Adrenal gland (tissue), 12 donors: ENCODE results near the gene CD101. TPM values are rescaled to one million over a fixed set of nuclear protein-coding genes. Genes with fewer than 3 reads are reported as not detected.

ENCODE experiments used
- DNase-seq, 7 donors: peaks; one replicate each; pipeline ENCODE4 v3.0.0-alpha.2; 2019 to 2020
- H3K27ac ChIP-seq, 5 donors: fragments of 200-600 bp; sonication (generic) in 4 of 5; 1 replicate in 3 of 5; 2 replicates in 2 of 5; pipeline versions ENCODE4 v1.5.1 to v1.8.0; 2016 to 2020; ENCODE audit warnings: mild to moderate bottlenecking in 1 of 5
- H3K27me3 ChIP-seq: fragments of 200-600 bp; 2 replicates; pipeline ENCODE4 v1.8.0; 2021
- H3K36me3 ChIP-seq, 2 donors: fragments of 200-600 bp; replicated peaks in 1 of 2; 1 replicate in 1 of 2; 2 replicates in 1 of 2; pipeline versions ENCODE4 v1.5.1 to v1.8.0; 2018 to 2022
- H3K4me1 ChIP-seq, 2 donors: fragments of 200-600 bp; replicated peaks in 1 of 2; 1 replicate in 1 of 2; 2 replicates in 1 of 2; pipeline versions ENCODE4 v1.5.1 to v1.8.0; 2018 to 2021
- H3K4me3 ChIP-seq, 4 donors: fragments of 200-600 bp; sonication (generic) in 3 of 4; one replicate each; pipeline ENCODE4 v1.5.1; 2016 to 2018
- H3K9me3 ChIP-seq, 3 donors: fragments of 200-600 bp; sonication (generic) in 1 of 3; replicated peaks in 1 of 3; 1 replicate in 2 of 3; 2 replicates in 1 of 3; pipeline versions ENCODE4 v1.5.1 to v1.8.0; 2016 to 2021
- POLR2A ChIP-seq, 2 donors: fragments of 450-650 bp; IDR thresholded peaks; one replicate each; pipeline ENCODE4 v1.6.1; 2017; ENCODE audit warnings: antibody characterized with exemption in 2 of 2, mild to moderate bottlenecking in 2 of 2, moderate library complexity in 1 of 2
- WGBS, 4 donors: extraction: QIAGEN DNeasy Blood & Tissue Kit in 2 of 4; methylation state at CpG; one replicate each; pipeline versions ENCODE4 v1.1.5 to v1.1.7; 2013 to 2017; 5-methylcytosine and 5-hydroxymethylcytosine counted together
- intact Hi-C, 2 donors: fragments of 100-400 bp; cut with DNase I; formaldehyde crosslinking; loops; one replicate each; pipeline versions ENCODE4 v1.14.1 to v1.15.0; 2022 to 2023
- polyA plus RNA-seq, 3 donors: library from polyadenylated mRNA; stranded (reverse); fragments of 200-250 nt in 2 of 3; fragments of 350-450 nt in 1 of 3; fragmentation: Illumina TruSeq in 1 of 3; extraction: RNeasy Lipid Tissue Mini Kit (QIAGEN cat#74804) in 1 of 3; gene quantifications; one replicate each; pipeline ENCODE4 v1.2.3, GENCODE V29; 2013 to 2014
- total RNA-seq, 9 donors: library from RNA; depleted of rRNA in 4 of 9; stranded (reverse); fragments of >200 nt in 4 of 9; fragments of 120-200 nt in 1 of 9; fragmentation: NEBNext Ultra II Directional in 1 of 9; extraction: Animal tissue kit (Norgen Biotek cat#: 25700) in 1 of 9; gene quantifications; one replicate each; pipeline versions ENCODE4 v1.1.0 to v1.2.4, GENCODE V29; 2013 to 2023
- TF ChIP-seq, protein P1 (sequence below), 6 experiments: fragments of 450-650 bp in 4 of 6; fragments of 200-600 bp in 2 of 6; sonication (generic) in 1 of 6; IDR thresholded peaks; 1 replicate in 5 of 6; 2 replicates in 1 of 6; pipeline versions ENCODE4 v1.5.1 to v1.8.0; 2016 to 2021; ENCODE audit warnings: antibody characterized with exemption in 6 of 6, mild to moderate bottlenecking in 2 of 6, moderate library complexity in 1 of 6
- donor health status: healthy with polysubstance abuse.
- donor health status: Bipolar disorder and iron deficiency.
- donor health status: DM: yes; HTN: yes; CAD: no.
- donor health status: DM: no; HTN: no; CAD: no.
- donor health status: DM: no; HTN: no; CAD: no.
- donor health status: DM: yes; HTN: yes; CAD: no.

Gene CD101
- total and polyA plus RNA-seq, 12 donors = 0.47 to 7.5 (median 1.8) TPM

DNA sequence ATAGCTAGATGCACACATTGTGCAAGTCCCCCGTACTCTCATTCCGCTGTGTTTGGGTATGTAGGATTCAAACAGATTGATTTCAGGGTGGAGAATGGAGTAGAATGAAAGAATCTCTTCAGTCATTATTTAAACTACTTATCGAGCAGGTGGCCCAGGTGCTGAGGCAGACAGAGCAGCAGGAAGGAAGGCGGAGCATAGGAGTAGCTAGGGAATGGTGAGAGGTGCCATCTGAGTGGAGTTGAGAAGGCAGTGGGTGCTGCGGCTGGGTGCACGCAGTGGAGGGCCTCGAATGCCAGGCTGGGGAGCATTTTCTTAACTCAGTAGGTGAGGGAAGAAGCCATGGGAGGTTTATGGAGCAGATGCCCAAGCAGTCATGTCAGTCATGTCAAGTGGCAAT is 45.2 kb upstream of the CD101 start:
- H3K4me1 ChIP-seq = peaks cover 9 to 22% of the 10 kb centered on the region in 2 donors
- H3K4me3 ChIP-seq = no peak overlapping the region
- DNase-seq = no peak
- TF ChIP-seq, protein P1, sequence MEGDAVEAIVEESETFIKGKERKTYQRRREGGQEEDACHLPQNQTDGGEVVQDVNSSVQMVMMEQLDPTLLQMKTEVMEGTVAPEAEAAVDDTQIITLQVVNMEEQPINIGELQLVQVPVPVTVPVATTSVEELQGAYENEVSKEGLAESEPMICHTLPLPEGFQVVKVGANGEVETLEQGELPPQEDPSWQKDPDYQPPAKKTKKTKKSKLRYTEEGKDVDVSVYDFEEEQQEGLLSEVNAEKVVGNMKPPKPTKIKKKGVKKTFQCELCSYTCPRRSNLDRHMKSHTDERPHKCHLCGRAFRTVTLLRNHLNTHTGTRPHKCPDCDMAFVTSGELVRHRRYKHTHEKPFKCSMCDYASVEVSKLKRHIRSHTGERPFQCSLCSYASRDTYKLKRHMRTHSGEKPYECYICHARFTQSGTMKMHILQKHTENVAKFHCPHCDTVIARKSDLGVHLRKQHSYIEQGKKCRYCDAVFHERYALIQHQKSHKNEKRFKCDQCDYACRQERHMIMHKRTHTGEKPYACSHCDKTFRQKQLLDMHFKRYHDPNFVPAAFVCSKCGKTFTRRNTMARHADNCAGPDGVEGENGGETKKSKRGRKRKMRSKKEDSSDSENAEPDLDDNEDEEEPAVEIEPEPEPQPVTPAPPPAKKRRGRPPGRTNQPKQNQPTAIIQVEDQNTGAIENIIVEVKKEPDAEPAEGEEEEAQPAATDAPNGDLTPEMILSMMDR (IDR thresholded peaks at IDR 0.05) = no peak
- TF ChIP-seq POLR2A (IDR thresholded peaks at IDR 0.05) = no peak
- H3K36me3 ChIP-seq = peaks cover 0 to 3% of the 10 kb centered on the region in 2 donors
- 97 to 98% (median 97%) methylated on average over 7 of the region's 7 CpGs for WGBS, 4 donors
- intact Hi-C loops = no loop called here
- no peaks in the 10 kb centered on the region for H3K27me3 ChIP-seq
- H3K27ac ChIP-seq = no peak overlapping the region
- H3K9me3 ChIP-seq = no peaks in the 10 kb centered on the region

DNA sequence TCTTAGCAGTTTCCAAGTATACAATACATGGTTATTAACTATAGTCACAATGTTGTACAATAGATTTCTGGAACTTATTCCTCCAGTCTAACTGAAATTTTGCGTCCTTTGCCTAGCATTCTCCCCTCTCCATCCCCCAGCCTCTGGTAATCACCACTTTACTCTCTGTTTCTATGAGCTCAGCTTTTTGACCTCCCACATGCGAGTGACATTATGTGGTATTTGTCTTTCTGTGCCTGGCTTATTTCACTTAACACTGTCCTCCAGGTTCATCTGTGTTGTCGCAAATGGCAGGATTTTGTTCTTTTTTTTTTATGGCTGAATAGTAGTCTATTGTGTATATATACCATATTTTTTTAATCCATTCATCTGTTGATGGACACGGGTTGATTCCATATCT is 43.9 kb upstream of the CD101 start:
- intact Hi-C loops = no loop called here
- no peak for DNase-seq
- no peak for TF ChIP-seq POLR2A (IDR thresholded peaks at IDR 0.05)
- TF ChIP-seq, protein P1 (IDR thresholded peaks at IDR 0.05) = no peak
- H3K27ac ChIP-seq = no peak overlapping the region
- no peaks in the 10 kb centered on the region for H3K9me3 ChIP-seq
- H3K4me3 ChIP-seq = no peak overlapping the region
- H3K36me3 ChIP-seq = peaks cover 0 to 5% of the 10 kb centered on the region in 2 donors
- WGBS, 4 donors = 91 to 96% (median 93%) methylated on average over 4 of the region's 4 CpGs
- no peaks in the 10 kb centered on the region for H3K27me3 ChIP-seq
- H3K4me1 ChIP-seq = peaks cover 9 to 16% of the 10 kb centered on the region in 2 donors

DNA sequence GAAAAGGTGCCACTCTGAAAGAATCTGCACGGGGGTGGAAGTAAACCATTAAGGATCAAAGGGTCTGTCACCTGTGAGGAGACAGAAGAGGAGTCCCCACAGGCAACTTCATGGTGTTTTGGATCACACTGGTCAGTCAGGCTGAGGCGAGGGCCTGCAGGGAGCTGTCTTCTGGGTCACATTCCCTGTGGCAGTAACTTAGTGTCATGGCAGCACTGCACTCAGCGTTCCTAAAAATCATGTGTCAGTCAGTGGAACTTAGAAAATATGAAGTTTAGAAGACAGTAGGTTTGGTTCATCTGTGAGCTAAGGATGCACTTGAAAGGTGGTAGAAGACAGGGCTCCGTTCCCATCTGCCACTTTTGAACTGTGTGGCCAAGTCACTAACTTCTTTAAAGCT is 43.5 kb upstream of the CD101 start:
- intact Hi-C loops = no loop called here
- H3K27ac ChIP-seq = no peak overlapping the region

DNA sequence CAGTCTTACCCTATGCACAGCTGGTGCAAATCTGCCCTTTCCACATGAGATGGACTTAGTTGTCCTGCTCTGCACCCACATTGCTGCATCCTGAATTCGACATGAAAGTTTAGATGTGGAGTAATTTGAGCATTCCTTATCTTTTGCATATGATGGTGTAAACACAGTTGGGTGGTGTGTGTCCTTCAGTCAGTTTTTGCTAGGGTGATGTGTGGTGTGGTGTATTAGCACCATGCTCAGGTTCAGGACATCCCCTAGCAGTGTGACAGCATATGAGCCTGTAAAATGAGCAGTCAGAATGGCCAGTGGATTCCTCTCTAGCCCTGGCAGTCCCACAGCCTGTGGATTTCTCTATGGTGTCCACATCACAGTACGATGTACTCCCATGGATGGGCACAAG is 42.6 kb upstream of the CD101 start:
- no peaks in the 10 kb centered on the region for H3K9me3 ChIP-seq
- DNase-seq = no peak
- WGBS, 4 donors = 56 to 83% (median 68%) methylated on average over 2 of the region's 2 CpGs
- H3K27ac ChIP-seq = no peak overlapping the region
- intact Hi-C loops = no loop called here
- H3K27me3 ChIP-seq = no peaks in the 10 kb centered on the region
- H3K36me3 ChIP-seq = peaks cover 0 to 5% of the 10 kb centered on the region in 2 donors
- no peak overlapping the region for H3K4me3 ChIP-seq
- TF ChIP-seq, protein P1 (IDR thresholded peaks at IDR 0.05) = no peak
- TF ChIP-seq POLR2A (IDR thresholded peaks at IDR 0.05) = no peak
- peaks cover 9 to 16% of the 10 kb centered on the region in 2 donors for H3K4me1 ChIP-seq

More for the DNA sequence above, 43.5 kb upstream of the CD101 start:
- Histone ChIP-seq H3K36me3 (peaks cover 0 to 5% of the 10 kb centered on the region in 2 donors), H3K4me1 (peaks cover 9 to 16% of the 10 kb centered on the region in 2 donors), H3K9me3 (no peaks in the 10 kb centered on the region), H3K4me3 (no peak overlapping the region), H3K27me3 (no peaks in the 10 kb centered on the region)
- WGBS, 4 donors = 83 to 92% (median 88%) methylated on average over 4 of the region's 4 CpGs
- DNase-seq = no peak
- no peak for TF ChIP-seq POLR2A (IDR thresholded peaks at IDR 0.05)
- TF ChIP-seq, protein P1 (IDR thresholded peaks at IDR 0.05) = no peak
